K562 (cell line): Measurements from ENCODE around the gene RWDD1. TPM values are rescaled to one million over a fixed set of nuclear protein-coding genes. Genes with fewer than 3 reads are reported as not detected.

Source experiments
- ATAC-seq: fragments of 200-7000 bp; cut with Tn5 transposase; 3 replicates; pipeline ENCODE4 v1.9.1; 2020; ENCODE audit warnings: moderate library complexity
- BruUV-seq: library from RNA; stranded (reverse); fragments of 400-500 nt; replicated peaks from 2 replicates; lab custom pipeline; 2021; lab: Mats Ljungman, UMichigan
- CTCF ChIA-PET: fragments of 300-600 bp; formaldehyde crosslinking; extraction: SDS; loops from one replicate; lab custom pipeline; 2021; ENCODE audit warnings: low intra/inter-chr PET ratio; lab: Yijun Ruan, JAX
- POLR2A ChIA-PET: fragments of 300-600, 350-650 bp; sonication (Branson Sonifier 250); formaldehyde crosslinking; extraction: SDS; loops from one replicate; lab custom pipeline; 2021; ENCODE audit warnings: antibody characterized with exemption, inconsistent platforms; lab: Yijun Ruan, JAX
- DNase-seq, 4 experiments: peaks; one replicate each; pipeline versions ENCODE4 v3.0.0 to v3.0.0-alpha.2; 2011 to 2018; ENCODE audit warnings: low spot score in 3 of 4, mixed read lengths in 3 of 4; ENCODE audit errors: extremely low read depth in 1 of 4
- FAIRE-seq: peaks from 2 replicates; lab custom pipeline; 2011; peaks lifted over from hg19 to GRCh38; lab: Jason Lieb, UNC
- H2AFZ ChIP-seq: 2 replicates; pipeline ENCODE4 v1.6.0; 2011; ENCODE audit warnings: low read depth, low read length, control low read depth, inconsistent platforms
- H3K27ac ChIP-seq: fragments of 200-600 bp; 3 replicates; pipeline ENCODE4 v1.8.0; 2011; ENCODE audit warnings: low read depth, mild to moderate bottlenecking, control low read depth, inconsistent platforms, low read length, moderate library complexity, mixed read lengths; ENCODE audit errors: extremely low read depth
- H3K27me3 ChIP-seq, 2 experiments: fragments of 300-600 bp in 1 of 2; 2 replicates in 1 of 2; 3 replicates in 1 of 2; pipeline versions ENCODE4 v1.6.0 to v1.8.0; 2011; ENCODE audit warnings: inconsistent platforms in 2 of 2, low read length in 2 of 2, mild to moderate bottlenecking in 1 of 2, mixed read lengths in 1 of 2, moderate library complexity in 1 of 2; ENCODE audit not compliant: control insufficient read depth in 2 of 2, insufficient read depth in 2 of 2
- H3K36me3 ChIP-seq: fragments of 300-600 bp; 3 replicates; pipeline ENCODE4 v1.8.0; 2011; ENCODE audit warnings: mild to moderate bottlenecking, low read length, inconsistent platforms; ENCODE audit not compliant: control insufficient read depth, insufficient read depth
- H3K4me1 ChIP-seq, 2 experiments: fragments of 200-600 bp in 1 of 2; replicated peaks in 1 of 2; 2 replicates in 1 of 2; 3 replicates in 1 of 2; pipeline versions ENCODE4 v1.5.1 to v1.8.0; 2011; ENCODE audit warnings: inconsistent platforms in 2 of 2, low read length in 2 of 2, mild to moderate bottlenecking in 1 of 2, mixed read lengths in 1 of 2, moderate library complexity in 1 of 2; ENCODE audit not compliant: control insufficient read depth in 2 of 2, insufficient read depth in 2 of 2
- H3K4me2 ChIP-seq: 2 replicates; pipeline ENCODE4 v1.6.1; 2011; ENCODE audit warnings: low read length, control low read depth, inconsistent platforms, mixed read lengths; ENCODE audit not compliant: insufficient read depth
- H3K4me3 ChIP-seq: fragments of 200-600 bp; sonication (generic), shearing (Covaris generic); 2 replicates; pipeline ENCODE4 v1.5.1; 2016; ENCODE audit warnings: control low read depth, inconsistent platforms
- H3K79me2 ChIP-seq: fragments of 200-600 bp; 3 replicates; pipeline ENCODE4 v1.8.0; 2011; ENCODE audit warnings: low read length, inconsistent platforms; ENCODE audit not compliant: control insufficient read depth, insufficient read depth
- H3K9ac ChIP-seq, 2 experiments: 2 replicates each; pipeline versions ENCODE4 v1.6.0 to v1.6.1; 2011; ENCODE audit warnings: low read depth in 2 of 2, low read length in 2 of 2, control low read depth in 1 of 2, inconsistent platforms in 1 of 2, mild to moderate bottlenecking in 1 of 2, mixed read lengths in 1 of 2; ENCODE audit not compliant: insufficient read depth in 1 of 2
- H3K9me1 ChIP-seq: one replicate; pipeline ENCODE4 v1.6.0; 2011; ENCODE audit warnings: inconsistent platforms, mild to moderate bottlenecking, low read length, moderate library complexity; ENCODE audit not compliant: control insufficient read depth, insufficient read depth
- H3K9me3 ChIP-seq: replicated peaks from 2 replicates; pipeline ENCODE4 v1.5.1; 2011; ENCODE audit warnings: low read depth, low read length, inconsistent platforms; ENCODE audit not compliant: control insufficient read depth, insufficient read depth
- H4K20me1 ChIP-seq: replicated peaks from 2 replicates; pipeline ENCODE4 v1.6.1; 2011; ENCODE audit warnings: low read length, inconsistent platforms, mixed read lengths; ENCODE audit not compliant: control insufficient read depth, insufficient read depth
- ILF3 ChIP-seq: fragments of 450-650 bp; IDR thresholded peaks from 2 replicates; pipeline ENCODE4 v1.6.1; 2018; ENCODE audit warnings: antibody characterized with exemption, mild to moderate bottlenecking, moderate library complexity, borderline replicate concordance
- LCOR ChIP-seq: sonication (generic); formaldehyde crosslinking; IDR thresholded peaks from 2 replicates; pipeline ENCODE4 v1.8.0; 2022; ENCODE audit warnings: mild to moderate bottlenecking, missing genetic modification reagents
- MAFK ChIP-seq: IDR thresholded peaks from 2 replicates; pipeline ENCODE4 v1.6.1; 2011; ENCODE audit warnings: low read length, improper control_type of control experiment
- USF1 ChIP-seq: sonication (generic); formaldehyde crosslinking; IDR thresholded peaks from 2 replicates; pipeline ENCODE4 v1.9.0; 2022; ENCODE audit warnings: mild to moderate bottlenecking, missing genetic modification reagents
- in situ Hi-C: fragments of 300-500 bp; cut with MboI; formaldehyde crosslinking; loops from 4 replicates; pipeline ENCODE4 v1.15.0; 2018; ENCODE audit warnings: inconsistent platforms, mixed read lengths
- intact Hi-C: fragments of 100-400 bp; cut with micrococcal nuclease; formaldehyde crosslinking; loops from 2 replicates; pipeline ENCODE4 v1.14.2; 2022
- polyA plus RNA-seq, 8 experiments: library from polyadenylated mRNA; depleted of rRNA in 4 of 8; stranded (reverse) in 5 of 8; unstranded in 3 of 8; fragments of >200 nt; fragmentation: Nextera tagmentation in 2 of 8; fragmentation: Illumina TruSeq in 1 of 8; extraction: Ambion mirVana in 2 of 8; extraction: Trizol in 1 of 8; gene quantifications; 2 replicates each; pipeline versions ENCODE4 v1.2.1 to v1.2.3, GENCODE V29; 2011 to 2014; ENCODE audit warnings: inconsistent platforms in 1 of 8, missing spikeins in 1 of 8
- total RNA-seq, 7 experiments: library from RNA; depleted of rRNA in 6 of 7; stranded (reverse); fragments of >200 nt in 6 of 7; fragmentation: Illumina TruSeq in 2 of 7; extraction: Trizol in 2 of 7; gene quantifications; 2 replicates each; pipeline versions ENCODE4 v1.2.1 to v1.2.3, GENCODE V29; 2011 to 2021; ENCODE audit warnings: low replicate concordance in 1 of 7
- TF ChIP-seq, protein P1 (sequence below): sonication (generic); formaldehyde crosslinking; IDR thresholded peaks from 2 replicates; pipeline ENCODE4 v1.8.0; 2022; ENCODE audit warnings: mild to moderate bottlenecking, missing genetic modification reagents
- TF ChIP-seq, protein P2 (sequence below), 2 experiments: fragments of 450-650 bp in 1 of 2; IDR thresholded peaks; 2 replicates each; pipeline ENCODE4 v1.6.1; 2011 to 2017; ENCODE audit warnings: low read depth in 2 of 2, antibody characterized with exemption in 1 of 2, borderline replicate concordance in 1 of 2, low read length in 1 of 2, mild to moderate bottlenecking in 1 of 2, mixed read lengths in 1 of 2; ENCODE audit not compliant: control insufficient read depth in 1 of 2
- TF ChIP-seq, protein P3 (sequence below): sonication (generic); formaldehyde crosslinking; IDR thresholded peaks from 2 replicates; pipeline ENCODE4 v1.8.1; 2023; ENCODE audit warnings: mild to moderate bottlenecking, missing genetic modification reagents

Gene RWDD1
- total and polyA plus RNA-seq, 9 of the 15 experiments (the other 6 are each of a cell fraction or from before 2014, with no cell fraction given): 31.9 to 89.8 (median 48.7) TPM

- POLR2A ChIA-PET: interaction anchor here (1.4 kb wide), 1 partner anchor 28 kb away, joined by 3 read pairs; no protein-coding TSS in a partner anchor
- CTCF ChIA-PET: no interaction called here
- no peak for FAIRE-seq
Observed at GRCh38 chr6:116543149-116543548, 28.2 kb upstream of the RWDD1 start.

More at GRCh38 chr6:116543149-116543548, 28.2 kb upstream of the RWDD1 start:
- no TSS peak for BruUV-seq
- Histone ChIP-seq H2AFZ (no peak overlapping the region), H3K4me1 (no peaks in the 10 kb centered on the region), H3K79me2 (no peaks in the 10 kb centered on the region), H3K9ac (no peak overlapping the region), H3K27me3 (peaks cover 8 to 16% of the 10 kb centered on the region in 2 experiments; a peak in 4 of 5 replicates), H3K9me3 (no peaks in the 10 kb centered on the region), H3K4me3 (no peak overlapping the region), H3K27ac (no peak overlapping the region), H3K36me3 (no peaks in the 10 kb centered on the region), H3K9me1 (no peaks in the 10 kb centered on the region), H3K4me2 (no peak overlapping the region), H4K20me1 (no peaks in the 10 kb centered on the region)
- no peak for ATAC-seq
- TF ChIP-seq MAFK: no peak
- no peak for TF ChIP-seq ILF3
- no peak for TF ChIP-seq LCOR (CRISPR knock-in tag)
- TF ChIP-seq, protein P1, sequence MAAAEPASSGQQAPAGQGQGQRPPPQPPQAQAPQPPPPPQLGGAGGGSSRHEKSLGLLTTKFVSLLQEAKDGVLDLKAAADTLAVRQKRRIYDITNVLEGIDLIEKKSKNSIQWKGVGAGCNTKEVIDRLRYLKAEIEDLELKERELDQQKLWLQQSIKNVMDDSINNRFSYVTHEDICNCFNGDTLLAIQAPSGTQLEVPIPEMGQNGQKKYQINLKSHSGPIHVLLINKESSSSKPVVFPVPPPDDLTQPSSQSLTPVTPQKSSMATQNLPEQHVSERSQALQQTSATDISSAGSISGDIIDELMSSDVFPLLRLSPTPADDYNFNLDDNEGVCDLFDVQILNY (CRISPR knock-in tag): no peak
- TF ChIP-seq, protein P2, sequence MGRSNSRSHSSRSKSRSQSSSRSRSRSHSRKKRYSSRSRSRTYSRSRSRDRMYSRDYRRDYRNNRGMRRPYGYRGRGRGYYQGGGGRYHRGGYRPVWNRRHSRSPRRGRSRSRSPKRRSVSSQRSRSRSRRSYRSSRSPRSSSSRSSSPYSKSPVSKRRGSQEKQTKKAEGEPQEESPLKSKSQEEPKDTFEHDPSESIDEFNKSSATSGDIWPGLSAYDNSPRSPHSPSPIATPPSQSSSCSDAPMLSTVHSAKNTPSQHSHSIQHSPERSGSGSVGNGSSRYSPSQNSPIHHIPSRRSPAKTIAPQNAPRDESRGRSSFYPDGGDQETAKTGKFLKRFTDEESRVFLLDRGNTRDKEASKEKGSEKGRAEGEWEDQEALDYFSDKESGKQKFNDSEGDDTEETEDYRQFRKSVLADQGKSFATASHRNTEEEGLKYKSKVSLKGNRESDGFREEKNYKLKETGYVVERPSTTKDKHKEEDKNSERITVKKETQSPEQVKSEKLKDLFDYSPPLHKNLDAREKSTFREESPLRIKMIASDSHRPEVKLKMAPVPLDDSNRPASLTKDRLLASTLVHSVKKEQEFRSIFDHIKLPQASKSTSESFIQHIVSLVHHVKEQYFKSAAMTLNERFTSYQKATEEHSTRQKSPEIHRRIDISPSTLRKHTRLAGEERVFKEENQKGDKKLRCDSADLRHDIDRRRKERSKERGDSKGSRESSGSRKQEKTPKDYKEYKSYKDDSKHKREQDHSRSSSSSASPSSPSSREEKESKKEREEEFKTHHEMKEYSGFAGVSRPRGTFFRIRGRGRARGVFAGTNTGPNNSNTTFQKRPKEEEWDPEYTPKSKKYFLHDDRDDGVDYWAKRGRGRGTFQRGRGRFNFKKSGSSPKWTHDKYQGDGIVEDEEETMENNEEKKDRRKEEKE (IDR thresholded peaks at IDR 0.05; ENCODE audit: borderline replicate concordance in 1 of 2, control insufficient read depth in 1 of 2, low read depth in 2 of 2, low read length in 1 of 2): no peak
- TF ChIP-seq USF1 (CRISPR knock-in tag): no peak
- TF ChIP-seq, protein P3, sequence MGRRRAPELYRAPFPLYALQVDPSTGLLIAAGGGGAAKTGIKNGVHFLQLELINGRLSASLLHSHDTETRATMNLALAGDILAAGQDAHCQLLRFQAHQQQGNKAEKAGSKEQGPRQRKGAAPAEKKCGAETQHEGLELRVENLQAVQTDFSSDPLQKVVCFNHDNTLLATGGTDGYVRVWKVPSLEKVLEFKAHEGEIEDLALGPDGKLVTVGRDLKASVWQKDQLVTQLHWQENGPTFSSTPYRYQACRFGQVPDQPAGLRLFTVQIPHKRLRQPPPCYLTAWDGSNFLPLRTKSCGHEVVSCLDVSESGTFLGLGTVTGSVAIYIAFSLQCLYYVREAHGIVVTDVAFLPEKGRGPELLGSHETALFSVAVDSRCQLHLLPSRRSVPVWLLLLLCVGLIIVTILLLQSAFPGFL (CRISPR knock-in tag): no peak
- in situ Hi-C loops: no loop called here
- no peak for DNase-seq
- intact Hi-C loops: no loop called here
